SK-N-SH (cell line): ENCODE measurements around the gene ARID1B.

Source experiments
- POLR2AphosphoS5 ChIP-seq: IDR thresholded peaks from 2 replicates; pipeline ENCODE4 v1.6.1; 2012; ENCODE audit warnings: low read depth, low read length
- USF2 ChIP-seq: fragments of 150-350 bp; IDR thresholded peaks from 2 replicates; pipeline ENCODE4 v1.6.1; 2017; ENCODE audit warnings: antibody characterized with exemption, low read length, low read depth, borderline replicate concordance
- YY1 ChIP-seq: IDR thresholded peaks from 2 replicates; pipeline ENCODE4 v1.4.0; 2012; ENCODE audit warnings: low read depth, mild to moderate bottlenecking
- TF ChIP-seq, protein P1 (sequence below): fragments of 200-600 bp; sonication (generic); IDR thresholded peaks from 2 replicates; pipeline ENCODE4 v1.6.1; 2017; ENCODE audit warnings: antibody characterized with exemption, mild to moderate bottlenecking, moderate library complexity

- TF ChIP-seq, protein P1, sequence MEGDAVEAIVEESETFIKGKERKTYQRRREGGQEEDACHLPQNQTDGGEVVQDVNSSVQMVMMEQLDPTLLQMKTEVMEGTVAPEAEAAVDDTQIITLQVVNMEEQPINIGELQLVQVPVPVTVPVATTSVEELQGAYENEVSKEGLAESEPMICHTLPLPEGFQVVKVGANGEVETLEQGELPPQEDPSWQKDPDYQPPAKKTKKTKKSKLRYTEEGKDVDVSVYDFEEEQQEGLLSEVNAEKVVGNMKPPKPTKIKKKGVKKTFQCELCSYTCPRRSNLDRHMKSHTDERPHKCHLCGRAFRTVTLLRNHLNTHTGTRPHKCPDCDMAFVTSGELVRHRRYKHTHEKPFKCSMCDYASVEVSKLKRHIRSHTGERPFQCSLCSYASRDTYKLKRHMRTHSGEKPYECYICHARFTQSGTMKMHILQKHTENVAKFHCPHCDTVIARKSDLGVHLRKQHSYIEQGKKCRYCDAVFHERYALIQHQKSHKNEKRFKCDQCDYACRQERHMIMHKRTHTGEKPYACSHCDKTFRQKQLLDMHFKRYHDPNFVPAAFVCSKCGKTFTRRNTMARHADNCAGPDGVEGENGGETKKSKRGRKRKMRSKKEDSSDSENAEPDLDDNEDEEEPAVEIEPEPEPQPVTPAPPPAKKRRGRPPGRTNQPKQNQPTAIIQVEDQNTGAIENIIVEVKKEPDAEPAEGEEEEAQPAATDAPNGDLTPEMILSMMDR, result no peak
- TF ChIP-seq USF2 (no peak), POLR2AphosphoS5 (no peak), YY1 (no peak)
Measured at GRCh38 chr6:157166784-157167183, 389.6 kb downstream of the ARID1B start.
